HG02973 (cell line): Measurements from ENCODE around the gene NSRP1.
"Not testable (repeated sequence)": the region's sequence is repeated elsewhere in the genome, so short reads cannot be mapped to it uniquely, and the experiment has no call there.

Source experiments
- ATAC-seq: cut with Tn5 transposase; IDR thresholded peaks from one replicate; pipeline ENCODE4 v1.9.1; 2021; ENCODE audit warnings: moderate library complexity; ENCODE audit not compliant: unreplicated experiment

The NSRP1 gene

GRCh38 chr17:30219833-30220232 is 103.2 kb downstream of the NSRP1 start:
- ATAC-seq, result no peak

GRCh38 chr17:30220414-30220813 is 103.8 kb downstream of the NSRP1 start:
- ATAC-seq, result no peak

GRCh38 chr17:30221346-30221745 is 104.7 kb downstream of the NSRP1 start:
- no peak for ATAC-seq

DNA sequence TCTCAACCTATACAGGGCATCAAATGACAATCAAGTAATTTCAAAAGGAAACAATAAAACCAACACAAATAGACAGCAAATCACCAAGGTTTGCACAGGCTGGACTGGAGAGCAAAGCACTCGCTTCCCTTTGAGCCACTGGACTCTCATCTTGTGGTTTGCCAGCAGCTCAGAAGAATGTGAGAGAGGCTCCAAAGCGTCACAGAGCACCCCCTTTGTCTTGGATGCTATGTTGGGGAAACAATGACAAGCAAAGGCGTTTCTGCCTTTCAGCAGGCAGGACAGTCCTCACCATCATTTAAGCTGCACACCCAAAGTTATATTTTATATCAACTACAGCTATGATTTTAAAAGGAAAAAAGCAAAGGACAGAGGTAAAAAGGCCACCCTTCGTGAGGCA is 105.6 kb downstream of the NSRP1 start:
- no peak for ATAC-seq

DNA sequence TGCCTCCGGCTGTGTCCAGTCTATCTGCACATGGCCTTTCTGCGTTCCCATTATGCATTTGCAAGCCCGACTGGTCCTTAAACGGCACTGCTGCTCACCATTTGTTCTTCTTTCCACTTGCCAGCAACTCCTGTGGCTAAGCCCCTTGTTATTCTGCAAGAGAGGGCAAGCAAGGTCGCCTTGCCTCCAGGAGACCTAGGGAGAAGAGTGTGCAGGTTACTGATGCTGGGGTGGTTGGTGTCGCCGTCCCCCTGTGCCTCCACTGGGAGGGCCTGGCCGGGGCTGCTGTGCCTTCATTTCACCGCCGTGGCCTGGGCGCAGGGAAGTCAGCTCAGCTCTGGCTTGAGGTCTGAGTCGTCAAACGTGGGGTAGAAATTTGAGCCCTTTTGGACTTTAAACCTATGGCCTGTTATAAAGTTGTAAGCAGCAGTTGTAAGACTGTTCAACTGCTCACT is 106.1 kb downstream of the NSRP1 start:
- no peak for ATAC-seq

- ATAC-seq, result no peak
These were observed 107.9 kb downstream of the NSRP1 start for GRCh38 chr17:30224419-30224960.

GRCh38 chr17:30225112-30225511 is 108.5 kb downstream of the NSRP1 start:
- ATAC-seq, result no peak

DNA sequence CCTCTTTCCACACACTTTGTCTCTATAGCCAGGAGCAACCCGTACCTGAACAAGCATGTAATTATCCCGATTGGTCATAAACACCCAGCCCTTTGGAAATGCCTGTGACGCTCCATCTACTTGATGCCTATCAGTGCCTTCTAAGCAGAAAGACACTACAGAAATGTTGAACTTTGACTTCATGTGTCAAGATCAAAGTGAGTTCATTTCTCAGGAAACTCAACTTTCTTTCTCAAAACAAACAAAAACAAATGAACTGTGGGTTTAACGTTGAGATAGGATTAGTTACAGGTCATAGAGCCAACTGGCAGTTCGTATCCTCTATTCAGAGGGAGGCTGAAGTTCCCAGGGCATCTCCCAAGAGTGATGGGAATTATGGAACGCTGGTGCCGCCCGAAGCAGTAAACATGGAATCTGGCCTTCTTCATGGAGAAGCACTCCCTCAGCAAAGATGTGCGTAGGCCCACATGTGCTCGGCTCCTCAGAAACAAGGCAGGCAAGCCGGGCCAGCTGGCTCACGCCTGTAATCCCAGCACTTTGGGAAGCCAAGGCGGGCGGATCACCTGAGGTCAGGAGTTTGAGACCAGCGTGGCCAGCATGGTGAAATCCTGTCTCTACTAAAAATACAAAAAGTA is 109.4 kb downstream of the NSRP1 start:
- ATAC-seq, result no peak

GRCh38 chr17:30226878-30227277 is 110.3 kb downstream of the NSRP1 start:
- ATAC-seq, result no peak

DNA sequence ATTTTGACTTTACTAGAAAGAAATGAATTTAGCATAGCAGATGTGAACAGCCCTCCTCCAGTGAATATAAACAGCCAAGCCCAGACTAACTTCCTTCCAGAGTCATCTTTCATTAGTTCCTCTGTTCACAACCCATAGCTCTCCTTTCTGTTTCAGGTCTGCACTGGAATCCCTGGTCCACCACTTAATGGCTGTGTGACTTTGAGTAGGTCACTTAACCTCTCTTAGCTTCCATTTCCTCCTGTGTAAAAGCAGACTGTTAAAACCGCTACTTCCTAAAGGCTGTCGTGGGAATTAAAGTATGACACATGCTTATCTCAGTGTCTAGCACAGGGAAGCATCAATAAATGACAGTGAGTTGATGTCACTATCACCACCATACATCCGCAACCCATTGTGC is 111.4 kb downstream of the NSRP1 start:
- ATAC-seq, result no peak

DNA sequence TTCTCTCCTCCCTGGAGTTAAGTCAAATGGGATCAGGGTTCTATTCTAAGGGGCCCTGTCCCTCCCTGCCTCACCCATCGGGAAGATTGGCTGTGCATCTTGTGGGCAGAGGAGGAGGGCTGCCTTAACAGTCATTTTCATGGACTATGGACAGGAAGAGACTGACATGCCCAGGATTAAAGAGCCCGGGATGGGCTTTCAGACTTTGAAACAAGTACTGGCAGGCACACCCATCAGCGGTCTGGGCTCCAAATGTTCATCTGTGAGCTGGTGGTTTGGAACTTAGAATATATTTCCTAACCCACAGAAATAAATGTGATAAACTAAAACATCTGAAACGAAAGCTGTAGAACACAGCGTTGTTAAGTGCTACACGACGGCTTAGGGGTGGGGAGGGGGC is 112.4 kb downstream of the NSRP1 start:
- ATAC-seq, result no peak

GRCh38 chr17:30230009-30230408 is 113.4 kb downstream of the NSRP1 start:
- ATAC-seq, result not testable (repeated sequence)

GRCh38 chr17:30230596-30231125 is 114.0 kb downstream of the NSRP1 start:
- ATAC-seq, result no peak

DNA sequence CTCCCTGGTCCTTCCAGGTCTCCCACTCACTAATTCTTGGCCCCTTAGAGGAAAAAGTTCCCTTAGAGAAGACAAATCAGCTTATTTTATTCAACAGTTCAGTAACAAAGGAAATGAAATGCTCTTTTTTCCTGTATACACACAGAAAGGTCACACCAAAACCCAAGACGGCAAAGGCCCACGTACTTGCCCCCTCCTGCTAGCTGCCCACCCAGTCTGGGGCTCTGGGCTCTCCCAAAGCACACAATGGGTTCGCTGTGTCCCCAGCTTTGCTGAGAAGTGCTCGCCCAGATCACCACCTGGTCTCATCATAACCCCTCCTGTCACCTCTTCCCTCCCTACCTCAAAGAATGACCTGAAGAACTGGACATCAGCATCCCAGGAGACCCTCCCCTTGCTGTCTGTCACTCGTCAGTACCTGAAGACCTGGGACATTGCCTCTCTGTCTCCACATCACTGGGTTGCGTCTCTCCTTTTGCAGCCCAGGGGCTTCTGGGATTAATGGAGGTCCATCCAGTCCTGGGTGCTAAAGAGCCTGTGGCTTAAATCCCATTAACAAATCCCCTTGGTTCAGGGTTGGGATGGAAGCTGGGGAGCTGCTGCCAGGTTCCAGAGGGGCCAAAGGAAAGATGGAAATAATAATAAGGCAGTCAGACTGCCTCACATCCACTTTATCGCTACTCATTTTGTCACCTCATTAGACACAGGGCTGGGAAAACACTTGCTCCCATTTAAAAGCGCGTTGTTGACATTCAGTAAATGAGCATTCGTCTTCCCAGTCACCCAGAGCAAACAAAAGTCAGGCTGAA is 115.6 kb downstream of the NSRP1 start:
- no peak for ATAC-seq

DNA sequence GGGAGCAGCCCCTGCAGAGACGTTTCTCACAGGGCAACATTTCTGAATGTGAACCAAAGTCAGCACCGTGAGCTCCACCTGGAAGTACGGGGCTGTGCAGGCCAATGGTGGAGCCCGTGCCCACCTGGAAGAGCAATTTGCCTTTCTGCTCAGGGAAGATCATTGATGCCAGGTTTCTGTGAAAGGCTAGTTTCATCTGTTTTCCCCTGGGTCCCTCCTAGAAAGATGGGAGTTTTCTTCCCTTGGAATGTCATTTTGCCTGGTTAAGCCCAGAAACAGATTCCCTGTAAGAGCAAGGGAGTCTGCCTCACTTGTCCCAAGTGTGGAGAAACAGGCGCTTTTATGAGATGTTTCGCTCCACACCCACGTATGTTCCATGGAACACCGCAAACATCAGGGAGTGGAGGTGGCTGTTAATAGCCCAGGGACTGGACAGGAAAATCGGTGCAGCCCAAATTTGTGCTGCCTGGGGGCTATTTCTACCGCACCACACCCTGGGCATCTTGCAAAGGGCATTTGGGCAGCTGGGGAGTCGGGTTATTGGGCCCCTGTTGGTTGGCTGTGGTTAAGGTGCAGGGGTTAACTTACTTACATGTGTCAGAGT is 116.3 kb downstream of the NSRP1 start:
- ATAC-seq, result no peak

DNA sequence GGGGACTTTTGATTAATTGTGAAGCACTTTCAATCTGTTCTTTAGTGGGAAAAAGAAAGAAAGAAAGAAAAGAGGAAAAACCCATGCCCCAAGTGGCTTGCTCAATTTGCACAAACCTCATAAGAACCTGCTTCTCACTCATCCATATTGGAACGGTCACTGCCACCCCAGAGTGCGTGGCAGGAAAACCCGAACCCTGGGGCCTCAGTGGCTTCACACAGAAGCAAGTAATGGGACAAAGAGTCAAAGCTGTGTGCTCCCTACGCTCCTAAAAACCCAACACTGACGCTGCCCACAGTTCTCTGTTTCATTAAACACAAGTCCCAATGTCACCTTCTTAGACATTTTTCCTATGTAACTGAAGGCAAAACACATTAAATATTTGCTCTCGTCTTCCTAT is 117.7 kb downstream of the NSRP1 start:
- no peak for ATAC-seq

DNA sequence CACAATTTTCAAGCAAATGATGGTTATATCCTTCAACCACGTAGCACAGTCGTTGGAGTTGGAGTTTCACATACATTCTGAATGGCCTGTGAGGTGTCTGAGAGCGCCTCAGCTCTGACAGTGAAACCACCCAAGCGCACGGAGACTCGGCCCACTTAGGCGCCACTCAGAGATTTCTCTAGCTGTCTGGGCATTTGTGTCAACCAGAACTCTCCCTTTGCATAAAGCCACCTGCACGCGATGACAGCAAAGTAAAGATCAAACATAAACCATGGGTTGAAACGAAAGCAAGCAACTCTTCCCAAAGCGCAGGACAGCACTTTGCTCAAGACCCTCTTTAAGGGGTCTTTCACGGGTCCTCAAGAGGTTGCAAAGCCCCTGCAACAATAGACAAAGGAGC is 118.3 kb downstream of the NSRP1 start:
- no peak for ATAC-seq

DNA sequence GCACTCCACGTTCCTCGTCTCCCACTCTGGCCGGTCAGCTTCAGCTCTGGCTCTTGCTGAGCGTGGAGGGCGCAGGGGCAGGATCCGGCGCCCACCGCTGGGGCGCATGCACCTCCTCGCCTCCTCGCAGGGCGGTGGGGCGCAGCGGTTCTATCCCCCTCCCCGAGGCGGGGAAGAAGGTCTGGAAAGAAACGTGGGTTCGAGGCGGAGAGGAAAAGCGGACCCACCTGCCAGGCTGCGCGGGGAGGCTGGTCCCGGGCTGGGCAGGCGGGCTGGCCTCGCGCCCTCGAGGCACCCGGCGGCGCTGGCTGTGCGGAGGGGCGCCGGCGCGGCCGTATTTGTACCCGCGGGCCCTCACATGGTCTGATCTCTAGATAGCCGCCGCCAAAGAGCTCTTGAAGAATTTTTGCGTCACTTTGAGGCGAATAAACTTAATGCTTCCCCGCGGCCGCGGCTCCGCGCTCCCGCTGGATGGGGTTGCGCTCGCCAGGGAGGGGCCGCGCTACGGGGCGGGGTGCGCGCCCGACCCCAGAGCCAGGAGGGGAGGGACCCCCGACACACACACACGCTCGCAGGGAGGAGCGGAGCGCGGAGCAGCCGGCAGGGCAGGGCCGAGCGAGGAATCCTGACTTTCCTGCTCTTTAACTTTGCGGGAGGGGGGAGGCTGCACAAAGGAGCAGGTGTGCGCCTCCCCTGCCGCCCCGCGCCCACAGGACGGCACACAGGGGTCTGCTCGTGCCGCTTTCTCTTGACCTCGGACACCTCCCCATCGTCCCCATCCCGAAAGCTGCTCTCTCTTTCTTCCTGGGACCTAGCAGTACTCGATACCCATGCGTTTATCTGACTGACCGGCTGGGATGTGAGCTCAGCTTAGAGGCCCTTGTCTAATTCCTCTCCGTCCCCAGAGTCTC is 119.0 kb downstream of the NSRP1 start, which contains the start of gene SLC6A4:
TSS of gene SLC6A4 (minus strand) at position 312 of the 911 bp plus-strand sequence. CDS start 13,739 bp downstream, outside the sequence.
- ATAC-seq, result no peak
